ENCODE results near the gene CDC123.
"Not testable (repeated sequence)": the region's sequence is repeated elsewhere in the genome, so short reads cannot be mapped to it uniquely, and the experiment has no call there.

Gene CDC123

DNA sequence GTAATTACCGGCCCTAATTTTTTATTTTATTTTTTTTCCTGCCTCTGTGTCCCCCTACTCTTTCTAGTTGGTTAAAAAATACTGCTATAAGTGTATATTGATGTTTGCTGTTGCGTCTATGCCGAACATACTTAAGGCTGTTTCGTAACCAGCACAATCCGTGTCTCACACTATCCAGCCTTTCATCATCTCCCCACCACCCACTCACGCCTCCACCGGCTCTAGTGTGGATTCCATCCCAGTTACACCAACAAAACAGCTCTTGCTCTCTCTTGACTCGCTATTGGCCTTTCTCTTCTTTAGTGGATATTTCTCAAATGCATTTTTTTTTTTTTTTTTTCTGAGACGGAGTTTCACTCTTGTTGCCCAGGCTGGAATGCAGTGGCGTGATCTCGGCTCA, 83.3 kb downstream of the CDC123 start:
- no peak for TF ChIP-seq CTCF (IDR thresholded peaks at IDR 0.05; ENCODE audit: insufficient read depth, low read length, missing control alignments)
- DNase-seq (ENCODE audit: low read depth, low spot score): no peak
- CTCF ChIA-PET: interaction anchor here (1.0 kb wide), 1 partner anchor 65 kb away, joined by 3 read pairs; no protein-coding TSS in a partner anchor
- POLR2A ChIA-PET: no interaction called here
- H3K4me3 ChIP-seq (ENCODE audit: low read depth, low read length): no peak overlapping the region

DNA sequence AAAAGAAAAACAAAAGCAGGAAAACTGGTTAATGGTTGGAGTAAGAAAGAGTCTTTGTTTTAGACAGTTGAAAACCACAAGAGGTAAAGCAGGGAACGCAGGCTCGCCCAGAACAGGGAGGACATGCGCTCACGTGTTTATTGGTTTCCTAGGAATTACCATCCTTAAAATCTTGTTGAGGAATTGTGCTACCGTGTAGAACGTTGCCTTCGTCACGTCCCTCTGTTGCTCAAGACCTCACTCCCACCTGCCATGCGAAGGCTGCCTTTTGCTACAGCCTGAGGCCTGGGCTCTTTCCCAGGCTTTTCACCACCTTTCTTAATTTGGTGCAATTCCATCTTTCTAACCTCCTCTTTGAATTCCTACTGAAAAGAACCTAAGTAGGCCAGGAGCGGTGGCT, 91.8 kb downstream of the CDC123 start:
- DNase-seq (ENCODE audit: low read depth, low spot score): no peak
- ChIA-PET CTCF (no interaction called here), POLR2A (no interaction called here)
- TF ChIP-seq CTCF (IDR thresholded peaks at IDR 0.05; ENCODE audit: insufficient read depth, low read length, missing control alignments): no peak
- H3K4me3 ChIP-seq (ENCODE audit: low read depth, low read length): no peak overlapping the region

GRCh38 chr10:12297784-12298183, 101.8 kb downstream of the CDC123 start:
- DNase-seq (ENCODE audit: low read depth, low spot score); H3K4me3 ChIP-seq (ENCODE audit: low read depth, low read length); CTCF ChIA-PET; POLR2A ChIA-PET: not testable (repeated sequence)

- no peak for TF ChIP-seq CTCF (IDR thresholded peaks at IDR 0.05; ENCODE audit: insufficient read depth, low read length, missing control alignments)
- ChIA-PET POLR2A (no interaction called here), CTCF (interaction anchor here (1.2 kb wide), 1 partner anchor 357 kb away, joined by 3 read pairs; no protein-coding TSS in a partner anchor)
- DNase-seq (ENCODE audit: low read depth, low spot score): no peak
- H3K4me3 ChIP-seq (ENCODE audit: low read depth, low read length): no peak overlapping the region
These were observed 103.4 kb downstream of the CDC123 start for GRCh38 chr10:12299222-12299965.

Data from AG04449 (cell line).